ENCODE data around the gene RXRA. TPM values are rescaled to one million over a fixed set of nuclear protein-coding genes. Genes with fewer than 3 reads are reported as not detected.

The RXRA gene
- total RNA-seq, 1 experiment from 2014 or later: 22.6 TPM

DNA sequence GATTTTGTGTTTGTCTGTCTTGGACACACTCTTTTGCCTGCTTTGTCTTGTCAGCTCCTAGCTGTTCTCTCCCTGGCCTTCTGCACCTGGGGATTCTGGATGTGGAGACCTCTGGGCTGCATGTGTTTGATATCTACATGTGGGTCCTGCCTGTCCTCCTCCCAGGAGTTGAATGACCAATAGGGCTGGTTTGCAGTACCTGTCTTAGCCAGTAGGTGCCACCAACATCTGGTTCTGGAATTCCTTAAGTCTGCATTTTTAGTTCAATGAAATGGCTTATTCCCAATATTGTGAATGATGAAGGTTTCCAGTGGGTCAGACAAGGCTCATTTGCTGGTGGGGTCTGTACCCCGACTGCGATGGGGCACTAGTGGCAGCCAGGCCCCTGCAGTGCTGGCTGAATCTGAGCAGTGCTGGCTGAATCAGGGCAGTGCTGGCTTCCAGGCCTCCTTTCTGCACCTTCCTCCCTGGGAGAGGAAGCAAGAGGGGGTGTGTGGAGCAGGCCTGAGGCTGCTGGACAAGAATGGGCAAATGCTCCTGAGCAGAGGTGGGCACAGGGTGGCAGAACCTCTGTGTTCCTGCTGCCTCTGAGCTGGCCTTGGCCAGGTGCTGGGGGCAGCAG is 73.3 kb downstream of the RXRA start:
- DNase-seq (ENCODE audit: low read depth): peak; percentile 40

DNA sequence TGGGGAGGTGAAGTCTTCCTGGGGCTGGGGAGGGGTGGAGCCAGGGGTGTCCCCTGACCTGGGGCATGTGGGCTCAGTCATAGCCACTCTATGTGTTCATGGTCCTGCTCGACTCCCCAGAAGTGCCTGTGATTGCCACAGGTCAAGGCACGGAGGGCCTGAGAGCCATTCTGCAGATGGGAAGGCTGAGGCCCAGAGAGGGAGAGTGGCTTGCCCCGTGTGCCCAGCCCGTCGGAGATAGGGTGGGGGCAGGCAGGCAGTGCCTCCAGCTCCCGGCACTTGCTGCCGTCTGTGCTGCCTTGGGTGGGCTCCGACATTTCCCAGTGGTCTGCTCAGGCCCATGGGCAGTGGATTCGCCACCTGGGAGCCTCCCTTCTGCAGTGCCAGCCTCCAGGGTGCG is 74.0 kb downstream of the RXRA start:
- no peak for DNase-seq (ENCODE audit: low read depth)

DNA sequence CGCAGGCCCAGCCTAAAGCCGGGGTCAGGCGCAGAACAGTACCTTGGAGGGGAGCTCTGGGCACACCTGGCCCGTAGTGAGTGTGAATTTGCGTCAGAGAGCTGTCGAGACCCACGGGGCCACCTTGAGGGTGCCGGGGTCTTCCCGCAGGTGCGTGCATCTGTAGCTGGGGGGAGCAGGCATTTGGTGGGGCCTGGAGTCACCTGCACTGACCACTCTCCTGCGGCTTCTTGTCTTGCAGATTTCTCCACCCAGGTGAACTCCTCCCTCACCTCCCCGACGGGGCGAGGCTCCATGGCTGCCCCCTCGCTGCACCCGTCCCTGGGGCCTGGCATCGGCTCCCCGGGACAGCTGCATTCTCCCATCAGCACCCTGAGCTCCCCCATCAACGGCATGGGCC is 75.1 kb downstream of the RXRA start:
- DNase-seq (ENCODE audit: low read depth): no peak

DNA sequence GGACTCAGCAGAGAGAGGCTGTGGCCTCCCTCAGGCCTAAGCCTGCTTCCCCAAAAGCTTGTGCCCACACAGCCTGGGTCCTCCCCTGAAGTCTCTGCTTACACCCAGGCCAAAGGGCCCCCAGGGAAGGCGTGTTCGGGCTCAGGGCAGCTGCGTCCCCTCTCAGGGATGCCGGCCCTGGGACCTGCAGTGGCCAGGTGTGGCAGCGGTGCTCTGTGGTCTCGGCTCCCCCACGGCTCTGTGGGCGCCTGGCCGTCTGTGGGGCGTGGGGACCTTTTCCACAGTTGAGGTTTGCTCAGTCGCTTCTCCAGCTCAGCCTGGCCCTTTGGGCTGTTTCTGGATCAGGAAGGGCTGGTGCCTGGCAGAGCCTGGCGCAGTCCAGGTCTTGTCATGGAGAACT is 75.9 kb downstream of the RXRA start:
- DNase-seq (ENCODE audit: low read depth): no peak

DNA sequence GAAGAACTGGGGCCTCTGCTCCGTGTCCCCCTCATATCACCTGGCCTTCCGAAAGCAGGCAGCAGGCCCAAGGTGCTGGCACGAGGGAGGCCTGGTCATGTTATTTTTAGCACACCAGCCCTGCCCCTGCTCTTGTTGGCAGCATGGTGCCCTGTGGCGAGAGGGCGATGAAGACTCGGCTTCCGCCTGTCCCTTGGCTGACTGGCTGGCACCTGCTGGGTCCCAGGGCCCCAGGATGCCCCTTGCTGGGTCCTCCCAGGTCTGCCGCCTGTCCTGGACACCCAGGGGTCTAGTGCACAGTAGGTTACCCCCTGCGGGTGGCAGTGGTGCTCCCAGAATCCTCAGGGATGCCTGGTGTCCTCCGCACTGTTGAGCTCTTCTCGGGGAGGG is 77.0 kb downstream of the RXRA start:
- no peak for DNase-seq (ENCODE audit: low read depth)

DNA sequence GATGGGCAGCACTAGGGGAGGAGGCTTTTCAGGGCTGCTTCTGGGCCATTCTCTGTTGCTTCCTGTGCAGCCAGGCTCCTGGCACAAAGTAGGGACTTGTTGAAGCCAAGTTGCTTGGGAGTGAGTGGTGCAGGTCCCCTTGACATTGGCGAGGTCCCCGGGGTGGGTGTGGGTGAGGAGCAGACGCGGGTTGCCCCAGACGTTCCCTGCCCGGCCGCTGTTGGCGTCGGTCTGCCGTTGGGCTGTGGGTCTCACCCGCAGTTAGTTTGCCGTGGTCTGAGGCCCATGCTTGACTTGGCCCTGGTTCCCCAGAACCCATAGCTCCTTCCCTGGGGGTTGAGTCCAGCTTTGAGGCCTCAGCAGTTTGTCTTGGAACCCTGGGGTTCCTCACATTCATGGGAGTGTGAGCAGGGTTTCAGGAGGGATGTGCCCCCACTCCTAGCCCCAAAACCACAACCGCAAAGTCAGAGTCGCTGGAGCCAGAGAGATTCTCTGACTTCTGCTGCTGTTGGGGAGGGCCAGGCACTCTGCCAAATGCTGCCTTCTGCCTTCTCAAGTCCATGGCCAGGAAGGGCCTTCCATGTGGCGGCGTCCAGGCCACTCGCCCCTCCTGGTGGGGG is 77.5 kb downstream of the RXRA start:
- peak; percentile 98 for DNase-seq (ENCODE audit: low read depth)

DNA sequence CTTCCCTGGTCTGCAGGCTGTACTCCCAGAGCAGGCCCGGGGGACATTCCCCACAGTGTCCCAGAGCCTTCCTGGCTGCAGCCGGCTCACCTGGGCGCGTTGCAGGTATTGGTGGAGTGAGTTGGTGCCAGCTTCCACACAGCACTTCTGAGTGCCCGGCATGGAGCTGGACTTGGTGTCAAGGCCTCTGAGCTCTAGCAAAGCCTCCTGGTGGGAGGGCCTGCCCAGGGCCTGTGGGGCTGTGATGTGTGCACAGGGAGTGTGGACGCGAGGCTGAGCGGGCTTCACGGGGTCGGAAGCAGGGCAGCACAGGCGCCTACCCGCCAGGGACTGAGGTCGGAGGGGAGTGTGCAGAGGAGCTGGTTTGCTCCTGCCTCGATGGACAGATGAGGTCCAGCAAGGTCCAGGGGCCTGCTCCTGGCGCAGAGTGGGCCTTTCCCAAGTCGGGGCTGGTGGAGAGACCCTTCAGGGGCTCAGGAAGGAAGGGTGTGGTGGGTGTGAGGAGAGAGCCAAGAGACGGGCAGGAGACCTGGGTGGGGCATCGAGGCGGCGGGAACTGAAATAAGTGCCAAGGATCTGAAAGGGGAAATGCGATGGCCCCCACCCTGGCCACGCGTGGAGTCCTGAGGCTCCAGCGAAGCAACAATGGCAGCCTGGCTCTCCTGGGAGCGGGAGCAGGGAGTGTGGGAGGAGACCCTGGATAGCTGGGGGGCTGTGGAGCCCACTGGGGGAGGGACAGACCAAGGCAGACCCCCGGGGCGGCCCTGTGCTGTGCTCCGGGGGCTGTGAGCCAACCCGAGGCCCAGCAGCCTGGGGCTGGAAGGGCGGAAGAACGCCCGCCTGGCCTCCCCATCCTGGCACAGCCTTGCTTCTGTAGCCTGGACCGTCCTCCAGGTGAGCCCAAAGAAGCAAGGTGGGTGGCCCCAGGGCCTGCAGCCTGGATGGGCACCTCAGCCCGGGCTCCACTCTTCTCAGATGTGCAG is 78.4 kb downstream of the RXRA start:
- no peak for DNase-seq (ENCODE audit: low read depth)

DNA sequence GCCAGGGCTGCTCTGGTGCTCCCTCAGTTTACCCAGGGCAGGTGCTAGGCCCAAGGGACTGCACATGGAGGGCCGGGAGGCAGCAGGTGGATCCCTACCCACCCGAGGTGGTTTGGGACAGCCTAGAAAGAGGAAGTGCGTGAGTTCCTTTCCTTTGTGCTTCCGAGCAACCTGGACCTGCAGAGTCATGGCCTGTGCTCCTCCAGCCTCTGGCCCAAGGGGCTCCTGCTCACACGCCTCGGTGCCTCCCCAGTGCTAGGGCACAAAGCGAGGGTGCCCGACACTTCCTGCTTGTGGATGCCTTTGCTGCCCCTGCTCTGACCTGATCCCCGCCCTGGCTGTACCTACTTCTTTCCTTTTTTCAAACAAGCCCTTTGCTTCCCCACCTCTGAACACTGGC is 79.3 kb downstream of the RXRA start:
- DNase-seq (ENCODE audit: low read depth): no peak

DNA sequence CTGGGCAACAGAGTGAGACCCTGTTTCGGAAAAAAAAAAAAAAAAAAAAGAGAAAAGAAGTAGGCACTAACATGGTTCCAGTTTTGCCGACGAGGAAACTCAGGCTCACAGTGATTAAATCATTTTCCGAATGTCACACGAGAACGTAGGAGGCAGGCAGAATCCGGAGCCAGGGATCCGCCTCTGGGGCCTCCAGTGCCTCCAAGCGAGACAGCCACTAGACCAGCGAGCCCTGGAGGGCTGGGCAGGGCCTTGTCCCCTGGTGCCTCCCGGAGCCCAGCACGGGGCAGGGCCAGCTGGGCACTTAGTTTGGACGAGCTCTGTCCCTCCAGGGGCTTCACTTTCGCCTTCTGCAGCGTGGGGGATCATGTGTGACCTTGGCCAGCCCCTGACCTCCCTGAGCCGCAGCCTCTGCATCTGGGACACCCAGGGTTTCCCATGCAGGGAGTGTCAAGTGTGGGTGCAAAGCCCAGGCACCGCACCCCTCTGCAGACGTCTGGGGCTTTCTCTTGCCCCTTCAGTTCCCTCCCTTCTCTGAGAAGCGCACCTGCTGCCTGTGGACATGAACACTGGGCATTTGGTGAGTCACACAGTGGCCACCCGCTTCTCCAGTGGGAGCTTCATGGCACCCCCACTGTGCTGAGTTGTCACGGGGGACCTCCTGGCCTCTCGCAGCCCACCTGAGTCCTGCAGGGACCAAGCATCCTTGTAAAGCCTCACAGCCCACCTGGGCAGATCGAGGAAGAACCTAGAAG is 80.3 kb downstream of the RXRA start:
- peak; percentile 29 for DNase-seq (ENCODE audit: low read depth)

DNA sequence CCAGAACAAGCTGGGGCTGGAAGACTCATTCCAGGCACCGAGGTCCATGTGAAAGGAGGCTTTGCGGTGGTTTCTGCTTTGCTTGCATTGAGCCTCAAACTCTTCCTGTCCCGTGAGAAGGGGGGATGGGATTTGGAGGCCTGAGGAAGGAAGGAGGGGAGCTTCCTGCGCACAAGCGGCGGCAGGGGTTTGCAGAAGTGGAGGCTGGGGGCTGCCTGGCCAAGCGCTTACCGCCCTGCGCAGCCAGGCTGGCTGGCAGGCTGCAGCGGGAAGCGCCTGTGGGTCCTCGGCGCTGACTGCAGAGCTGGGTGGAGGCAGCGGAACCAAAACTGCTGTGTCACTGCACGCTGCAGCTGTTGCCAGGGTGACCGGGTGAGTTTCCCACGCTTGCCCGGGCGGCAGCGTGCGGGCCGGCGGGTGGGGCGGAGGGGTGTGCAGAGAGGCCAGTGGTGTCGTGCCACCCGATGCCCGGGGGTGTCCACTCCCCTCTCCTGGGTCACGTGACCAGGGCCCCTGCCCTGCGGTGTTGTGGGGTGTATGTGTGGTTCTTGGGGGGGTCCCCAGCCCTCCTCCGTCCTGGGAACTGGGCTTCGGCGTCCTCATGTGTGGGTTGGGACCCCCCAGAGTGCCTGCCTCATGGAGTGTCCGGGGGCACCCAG is 81.0 kb downstream of the RXRA start:
- peak; percentile 95 for DNase-seq (ENCODE audit: low read depth)

DNA sequence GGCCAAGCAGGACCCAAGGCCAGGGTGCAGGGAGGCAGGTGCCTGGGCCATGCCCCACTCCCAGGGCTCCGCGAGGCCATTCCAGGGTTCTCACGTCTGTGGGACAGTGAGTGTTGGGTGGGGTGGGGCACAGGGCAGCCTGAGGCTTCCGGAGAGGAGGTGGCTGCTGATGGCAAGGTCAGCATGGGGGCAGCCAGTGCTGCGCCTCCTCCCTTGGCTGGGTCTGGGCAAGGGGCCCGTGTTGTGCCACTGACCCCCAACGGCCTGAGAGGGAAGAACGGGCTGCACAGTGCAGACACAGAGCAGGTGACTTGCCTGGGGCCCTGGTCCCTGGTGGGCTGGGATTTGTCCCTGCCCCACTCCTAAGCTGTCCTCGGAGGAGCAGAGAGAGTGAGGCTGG is 82.1 kb downstream of the RXRA start:
- no peak for DNase-seq (ENCODE audit: low read depth)

DNA sequence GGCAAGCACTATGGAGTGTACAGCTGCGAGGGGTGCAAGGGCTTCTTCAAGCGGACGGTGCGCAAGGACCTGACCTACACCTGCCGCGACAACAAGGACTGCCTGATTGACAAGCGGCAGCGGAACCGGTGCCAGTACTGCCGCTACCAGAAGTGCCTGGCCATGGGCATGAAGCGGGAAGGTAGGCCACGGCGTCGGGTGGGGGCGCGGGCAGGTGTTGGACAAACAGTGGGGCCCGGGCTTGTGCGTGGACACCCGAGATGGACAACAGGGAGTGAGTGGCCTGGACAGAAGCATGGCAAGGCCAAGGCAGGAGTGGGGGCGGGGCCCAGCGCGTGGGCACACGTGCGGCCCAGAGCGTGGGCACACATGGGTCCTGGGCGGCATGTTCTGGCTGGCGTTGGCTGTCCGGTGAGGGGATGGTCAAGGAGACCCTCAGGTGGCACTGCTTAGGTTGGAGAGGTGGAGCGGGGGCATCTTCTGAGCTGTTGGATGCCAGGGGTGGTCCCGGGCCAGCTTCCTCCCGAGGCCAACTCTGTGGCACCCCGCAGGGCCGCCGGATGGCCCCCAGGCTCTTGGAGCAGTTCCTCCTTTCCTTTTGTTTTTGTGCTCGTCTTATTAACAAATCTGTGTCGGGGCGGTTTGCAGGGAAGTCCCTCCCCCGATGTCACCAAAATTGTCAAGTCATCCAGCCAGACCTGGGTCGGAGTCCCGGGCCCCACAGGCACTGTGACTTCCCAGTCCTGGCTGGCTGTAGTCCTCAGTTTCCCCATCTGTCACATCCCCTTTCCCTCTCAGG is 82.9 kb downstream of the RXRA start:
- no peak for DNase-seq (ENCODE audit: low read depth)

DNA sequence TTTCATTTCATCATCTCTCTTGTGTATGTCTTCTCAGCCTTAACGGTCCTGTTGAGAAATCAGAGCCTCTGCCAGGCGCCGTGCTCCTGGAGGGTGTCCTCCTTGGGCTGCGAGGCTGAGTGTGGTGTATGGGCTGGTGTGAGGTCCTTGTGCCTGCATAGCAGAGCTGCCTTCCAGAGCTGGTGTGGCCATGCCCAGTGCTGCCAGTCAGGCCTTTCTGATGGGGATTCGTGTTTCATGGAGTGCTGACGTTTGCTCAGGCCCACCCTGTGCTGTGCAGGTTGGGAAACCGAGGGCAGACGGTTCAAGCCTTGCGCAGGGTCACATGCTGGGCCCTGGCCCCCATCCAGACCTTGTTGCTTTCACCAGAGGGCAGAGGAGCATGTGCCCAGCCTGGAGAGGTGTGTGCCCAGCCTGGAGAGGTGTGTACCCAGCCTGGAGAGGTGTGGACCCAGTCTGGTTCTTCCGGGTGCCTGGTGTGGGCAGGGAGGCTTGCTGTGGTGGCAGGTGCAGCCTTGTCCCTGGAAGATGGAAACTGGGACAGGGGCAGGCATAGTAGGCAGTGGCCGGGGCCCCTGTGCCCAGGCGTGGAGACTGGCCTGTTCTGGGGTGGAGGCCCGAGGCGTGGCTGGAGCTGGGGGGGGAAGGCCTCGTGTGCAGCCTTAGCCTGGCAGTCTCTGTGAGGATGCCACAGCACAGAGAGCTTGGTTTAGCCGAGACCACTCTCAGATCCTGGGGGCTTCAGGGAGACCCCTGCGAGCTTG is 84.0 kb downstream of the RXRA start:
- DNase-seq (ENCODE audit: low read depth): peak; percentile 45

DNA sequence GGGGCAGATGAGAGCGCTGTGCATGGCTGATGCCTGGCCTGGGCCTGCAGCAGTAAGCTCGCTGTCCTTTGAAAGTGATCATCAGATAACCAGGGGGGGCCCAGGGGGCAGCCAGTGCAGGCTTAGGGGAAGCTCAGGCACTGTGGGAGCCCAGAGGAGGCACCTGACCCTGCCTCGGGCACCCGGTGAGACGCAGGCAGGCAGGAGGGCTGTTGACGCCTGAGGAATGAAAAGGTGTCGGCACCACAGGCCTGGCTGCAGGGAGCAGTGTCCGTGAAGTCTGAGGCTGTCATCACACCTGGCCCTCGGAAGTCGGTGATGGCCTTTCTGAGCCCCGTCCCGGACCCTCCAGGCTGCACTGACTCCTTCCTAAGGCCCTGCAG is 84.6 kb downstream of the RXRA start:
- no peak for DNase-seq (ENCODE audit: low read depth)

DNA sequence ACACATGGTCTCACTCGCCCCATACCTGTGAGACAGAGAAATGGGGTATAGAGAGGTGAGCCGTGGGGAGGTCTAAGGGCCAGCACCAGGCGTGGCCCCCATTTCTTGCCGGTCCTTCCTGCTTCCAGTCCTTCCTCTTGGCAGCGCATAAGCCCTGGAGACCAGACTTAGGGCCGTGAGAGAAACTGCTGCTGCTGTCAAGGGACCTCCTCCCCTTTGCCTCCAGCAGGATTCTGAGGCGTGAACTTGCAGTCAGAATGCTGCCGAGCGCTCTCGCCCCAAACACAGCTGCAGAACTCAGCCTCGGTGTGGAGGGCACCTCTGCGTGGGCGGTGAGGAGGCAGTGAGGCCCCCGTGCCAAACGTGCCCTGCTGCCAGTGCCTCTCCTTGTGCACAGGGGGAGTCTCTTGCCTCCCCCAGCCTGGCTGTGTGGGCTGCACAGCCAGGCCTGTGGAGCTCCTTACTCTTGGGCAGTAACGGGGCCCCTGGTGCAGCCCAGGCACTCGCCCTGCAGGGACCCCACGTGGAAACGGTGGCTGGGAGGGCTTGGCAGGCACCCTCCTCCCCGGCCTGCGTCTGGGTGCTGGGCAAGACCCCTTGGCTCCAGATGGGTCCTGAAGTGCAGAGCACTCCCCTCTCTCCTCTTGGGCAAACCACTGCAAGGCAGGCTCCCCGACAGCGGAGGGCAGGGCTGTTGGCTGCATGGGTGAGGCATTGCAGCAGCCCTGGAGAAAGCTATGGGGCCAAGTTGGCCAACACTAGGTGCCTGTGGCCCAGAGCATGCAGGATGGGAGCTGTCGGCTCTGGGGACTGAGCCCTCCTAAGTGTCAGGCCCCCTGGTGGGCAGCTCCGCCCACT is 85.4 kb downstream of the RXRA start:
- DNase-seq (ENCODE audit: low read depth): peak; percentile 25

DNA sequence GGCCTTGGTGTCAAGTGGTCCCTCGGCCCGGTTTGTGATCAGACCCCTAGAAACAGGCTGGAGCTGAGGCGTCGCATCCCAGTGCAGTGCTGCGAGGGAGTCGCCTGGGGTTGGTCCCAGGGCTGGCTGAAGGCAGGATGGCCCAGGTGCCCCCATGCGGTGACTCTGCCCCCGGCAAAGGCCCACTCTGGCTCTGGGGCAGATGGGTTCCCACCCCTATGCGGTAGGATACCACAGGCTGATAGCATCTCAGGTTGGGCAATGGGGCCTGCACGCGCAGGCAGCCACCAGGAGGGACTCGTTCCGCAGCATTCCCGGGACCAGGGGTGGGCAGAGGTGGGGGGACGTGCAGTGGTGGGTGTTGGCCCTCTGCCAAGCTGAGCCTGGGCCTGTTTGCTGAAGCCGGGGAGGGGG is 86.0 kb downstream of the RXRA start:
- no peak for DNase-seq (ENCODE audit: low read depth)

DNA sequence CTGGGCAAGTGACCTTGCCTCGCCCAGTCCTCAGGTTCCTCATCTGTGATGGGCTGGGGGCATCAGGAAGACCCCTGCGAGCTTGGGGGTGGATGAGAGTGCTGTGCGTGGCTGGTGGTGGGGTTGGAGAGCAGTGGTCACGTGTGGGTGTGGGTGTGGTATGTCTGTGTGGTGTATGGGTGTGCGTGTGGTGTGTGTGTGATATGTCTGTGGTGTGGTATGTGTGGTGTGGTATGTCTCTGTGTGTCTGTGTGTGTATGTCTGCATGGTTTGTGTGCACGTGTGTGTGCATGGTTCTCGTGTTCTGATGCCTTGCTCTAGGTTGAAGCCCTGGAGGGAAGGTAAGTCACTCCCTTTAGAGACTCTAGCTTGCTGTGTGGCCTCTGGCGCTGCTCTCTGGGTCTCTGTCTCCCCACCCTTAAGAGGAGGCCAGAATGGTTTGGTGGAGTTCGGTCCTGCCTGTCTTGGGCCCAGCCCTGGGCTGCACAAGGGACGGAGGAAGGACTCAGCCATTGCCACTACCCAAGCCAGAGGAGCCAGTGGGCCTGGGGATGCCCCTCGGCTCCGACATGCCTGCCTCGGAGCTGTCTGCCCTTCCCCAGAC is 87.0 kb downstream of the RXRA start:
- no peak for DNase-seq (ENCODE audit: low read depth)

DNA sequence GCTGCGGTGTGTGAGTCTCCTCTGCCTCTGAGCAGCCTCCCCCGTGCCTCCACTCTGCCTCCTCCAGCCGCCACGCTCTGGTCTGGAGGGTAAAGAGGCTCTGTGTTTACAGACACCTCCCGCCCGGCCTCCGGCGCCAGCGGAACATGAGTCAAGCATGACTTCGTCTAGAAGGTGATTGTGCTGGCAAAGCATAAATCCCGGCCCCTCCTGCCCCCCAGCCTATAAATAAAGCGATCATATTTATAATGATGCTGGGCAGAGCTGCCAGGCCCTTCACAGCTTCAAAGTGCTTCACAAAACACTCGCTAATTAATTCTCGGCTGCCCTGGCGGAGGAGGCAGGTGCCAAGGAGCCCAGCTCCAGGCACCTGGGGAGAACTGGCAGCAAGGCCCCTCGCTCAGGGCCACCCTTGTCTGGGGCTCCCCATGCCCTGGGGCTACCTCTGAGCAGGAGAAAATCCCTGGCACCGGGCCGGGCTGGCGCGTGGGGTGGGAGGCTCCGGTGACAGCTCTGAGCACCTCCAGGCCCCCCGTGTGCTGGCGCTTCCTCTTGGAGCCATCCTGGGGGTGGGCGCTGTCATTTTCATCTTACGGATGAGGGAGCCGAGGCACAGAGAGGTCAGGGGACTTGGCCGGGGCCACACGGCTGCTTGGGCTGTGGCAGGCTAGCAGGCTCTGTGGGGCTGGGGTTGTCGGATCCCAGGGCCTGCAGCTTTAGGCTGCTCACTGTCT is 87.8 kb downstream of the RXRA start:
- DNase-seq (ENCODE audit: low read depth): peak; percentile 97

Data from M059J (cell line).